ENCODE results near the gene MYL11.
A peak's percentile ranks its signal among the peaks of the same experiment; 100 is the strongest.
"Not testable (repeated sequence)": the region's sequence is repeated elsewhere in the genome, so short reads cannot be mapped to it uniquely, and the experiment has no call there.

Gene MYL11, protein sequence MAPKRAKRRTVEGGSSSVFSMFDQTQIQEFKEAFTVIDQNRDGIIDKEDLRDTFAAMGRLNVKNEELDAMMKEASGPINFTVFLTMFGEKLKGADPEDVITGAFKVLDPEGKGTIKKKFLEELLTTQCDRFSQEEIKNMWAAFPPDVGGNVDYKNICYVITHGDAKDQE

GRCh38 chr16:30374538-30374937, at the start of gene MYL11:
MYL11 (plus strand) TSS chr16:30374802; CDS start chr16:30374858, 56 bp downstream.
- H3K36me3 ChIP-seq: no peaks in the 10 kb centered on the region
- no peak within 1 kb of the TSS for H3K4me3 ChIP-seq (ENCODE audit: low read depth in 1 of 2, low read length in 1 of 2)
- peak within 1 kb of the TSS; percentile 13 for H3K27ac ChIP-seq
- no peaks in the 10 kb centered on the region for H3K27me3 ChIP-seq
- no peak for TF ChIP-seq CTCF (IDR thresholded peaks at IDR 0.05)
- no peaks in the 10 kb centered on the region for H3K9me3 ChIP-seq
- peaks cover 28 to 35% of the 10 kb centered on the region in 2 experiments for H3K4me1 ChIP-seq (ENCODE audit: control insufficient read depth in 1 of 2, insufficient read depth in 1 of 2, low read depth in 1 of 2, low read length in 1 of 2)

GRCh38 chr16:30334473-30334989, 40.1 kb upstream of the MYL11 start:
- not testable (repeated sequence) for H3K36me3 ChIP-seq, H3K27me3 ChIP-seq, H3K9me3 ChIP-seq
- H3K27ac ChIP-seq: peak overlapping the region; percentile 95
- H3K4me1 ChIP-seq (ENCODE audit: control insufficient read depth in 1 of 2, insufficient read depth in 1 of 2, low read depth in 1 of 2, low read length in 1 of 2): peaks cover 15% of the 10 kb centered on the region in 2 experiments
- H3K4me3 ChIP-seq (ENCODE audit: low read depth in 1 of 2, low read length in 1 of 2): peak overlapping the region; percentile 65 to 82

- TF ChIP-seq CTCF (IDR thresholded peaks at IDR 0.05): peak; percentile 14
Observed at GRCh38 chr16:30335028-30335597, 39.5 kb upstream of the MYL11 start.

GRCh38 chr16:30335598-30336474, 38.8 kb upstream of the MYL11 start:
- Histone ChIP-seq H3K36me3 (no peaks in the 10 kb centered on the region), H3K4me1 (ENCODE audit: control insufficient read depth in 1 of 2, insufficient read depth in 1 of 2, low read depth in 1 of 2, low read length in 1 of 2) (peaks cover 9 to 10% of the 10 kb centered on the region in 2 experiments), H3K9me3 (no peaks in the 10 kb centered on the region), H3K27me3 (no peaks in the 10 kb centered on the region), H3K4me3 (ENCODE audit: low read depth in 1 of 2, low read length in 1 of 2) (peak overlapping the region; percentile 65 to 82), H3K27ac (peak overlapping the region; percentile 95)
- TF ChIP-seq CTCF (IDR thresholded peaks at IDR 0.05): no peak

More at GRCh38 chr16:30335028-30335597, 39.5 kb upstream of the MYL11 start:
- not testable (repeated sequence) for H3K9me3 ChIP-seq, H3K27me3 ChIP-seq, H3K36me3 ChIP-seq
- peaks cover 15% of the 10 kb centered on the region in 2 experiments for H3K4me1 ChIP-seq (ENCODE audit: control insufficient read depth in 1 of 2, insufficient read depth in 1 of 2, low read depth in 1 of 2, low read length in 1 of 2)
- peak overlapping the region; percentile 95 for H3K27ac ChIP-seq
- H3K4me3 ChIP-seq (ENCODE audit: low read depth in 1 of 2, low read length in 1 of 2): peak overlapping the region; percentile 65 to 82

DNA sequence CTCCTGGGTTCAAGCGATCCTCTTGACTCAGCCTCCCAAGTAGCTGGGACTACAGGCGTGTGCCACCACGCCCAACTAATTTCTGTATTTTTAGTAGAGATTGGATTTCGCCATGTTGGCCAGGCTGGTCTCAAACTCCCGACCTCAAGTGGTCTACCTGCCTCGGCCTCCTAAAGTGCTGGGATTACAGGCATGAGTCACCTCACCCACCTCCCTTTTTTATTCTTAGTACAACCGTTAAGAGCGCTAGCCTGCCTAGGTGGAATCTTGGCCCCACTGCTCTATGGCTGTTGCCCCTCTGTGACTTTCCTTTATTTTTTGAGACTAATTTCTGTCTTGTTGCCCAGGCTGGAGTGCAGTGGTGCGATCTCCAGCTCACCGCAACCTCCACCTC, 36.6 kb upstream of the MYL11 start:
- peaks cover 8 to 10% of the 10 kb centered on the region in 2 experiments for H3K4me1 ChIP-seq (ENCODE audit: control insufficient read depth in 1 of 2, insufficient read depth in 1 of 2, low read depth in 1 of 2, low read length in 1 of 2)
- H3K9me3 ChIP-seq; H3K36me3 ChIP-seq; H3K4me3 ChIP-seq (ENCODE audit: low read depth in 1 of 2, low read length in 1 of 2); H3K27me3 ChIP-seq; H3K27ac ChIP-seq: not testable (repeated sequence)

- not testable (repeated sequence) for H3K9me3 ChIP-seq; H3K27ac ChIP-seq; H3K27me3 ChIP-seq; H3K4me3 ChIP-seq (ENCODE audit: low read depth in 1 of 2, low read length in 1 of 2); H3K36me3 ChIP-seq
- peaks cover 8 to 10% of the 10 kb centered on the region in 2 experiments for H3K4me1 ChIP-seq (ENCODE audit: control insufficient read depth in 1 of 2, insufficient read depth in 1 of 2, low read depth in 1 of 2, low read length in 1 of 2)
Observed at GRCh38 chr16:30338715-30339114, 35.9 kb upstream of the MYL11 start.
